OCI-LY7 (cell line): ENCODE measurements around the gene COL23A1.

ENCODE experiments used
- EZH2phosphoT487 ChIP-seq: fragments of 200-600 bp; sonication (generic); IDR thresholded peaks from 2 replicates; pipeline ENCODE4 v1.6.1; 2018; ENCODE audit warnings: low read depth, borderline replicate concordance, mild to moderate bottlenecking, mixed run types, antibody characterized with exemption, low read length, moderate library complexity, mixed read lengths
- TF ChIP-seq, protein P1 (sequence below): fragments of 200-600 bp; sonication (generic); conservative IDR thresholded peaks from 2 replicates; pipeline ENCODE4 v1.5.1; 2014; ENCODE audit warnings: mild to moderate bottlenecking, antibody characterized with exemption, low read length, moderate library complexity, mixed read lengths

DNA sequence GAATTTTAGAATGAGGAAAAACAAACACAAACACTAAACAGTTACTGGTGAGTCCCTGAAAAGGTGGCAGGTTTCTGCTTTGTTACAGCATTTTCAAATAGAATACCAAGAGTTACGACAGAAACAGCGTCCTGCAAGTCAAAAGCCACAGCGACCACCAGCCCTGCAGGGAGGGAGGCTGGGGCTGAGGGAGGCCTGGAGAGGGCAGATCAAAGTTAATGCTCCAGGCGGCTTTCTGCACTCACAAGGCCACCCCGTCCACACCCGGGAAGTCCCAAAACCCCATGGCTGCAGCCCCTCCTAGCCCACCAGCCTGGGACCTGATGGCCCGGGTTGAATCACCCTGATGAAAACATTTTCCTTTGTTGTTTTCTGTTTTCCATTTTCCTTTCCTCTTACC, 29.3 kb downstream of the COL23A1 start:
- TF ChIP-seq, protein P1, sequence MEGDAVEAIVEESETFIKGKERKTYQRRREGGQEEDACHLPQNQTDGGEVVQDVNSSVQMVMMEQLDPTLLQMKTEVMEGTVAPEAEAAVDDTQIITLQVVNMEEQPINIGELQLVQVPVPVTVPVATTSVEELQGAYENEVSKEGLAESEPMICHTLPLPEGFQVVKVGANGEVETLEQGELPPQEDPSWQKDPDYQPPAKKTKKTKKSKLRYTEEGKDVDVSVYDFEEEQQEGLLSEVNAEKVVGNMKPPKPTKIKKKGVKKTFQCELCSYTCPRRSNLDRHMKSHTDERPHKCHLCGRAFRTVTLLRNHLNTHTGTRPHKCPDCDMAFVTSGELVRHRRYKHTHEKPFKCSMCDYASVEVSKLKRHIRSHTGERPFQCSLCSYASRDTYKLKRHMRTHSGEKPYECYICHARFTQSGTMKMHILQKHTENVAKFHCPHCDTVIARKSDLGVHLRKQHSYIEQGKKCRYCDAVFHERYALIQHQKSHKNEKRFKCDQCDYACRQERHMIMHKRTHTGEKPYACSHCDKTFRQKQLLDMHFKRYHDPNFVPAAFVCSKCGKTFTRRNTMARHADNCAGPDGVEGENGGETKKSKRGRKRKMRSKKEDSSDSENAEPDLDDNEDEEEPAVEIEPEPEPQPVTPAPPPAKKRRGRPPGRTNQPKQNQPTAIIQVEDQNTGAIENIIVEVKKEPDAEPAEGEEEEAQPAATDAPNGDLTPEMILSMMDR = no peak
- TF ChIP-seq EZH2phosphoT487 = no peak
